Measurements from ENCODE around the gene CYP2D6.
"Not testable (repeated sequence)": the region's sequence is repeated elsewhere in the genome, so short reads cannot be mapped to it uniquely, and the experiment has no call there.

The CYP2D6 gene

GRCh38 chr22:42156598-42156997 lies 26.0 kb upstream of the CYP2D6 start:
- Histone ChIP-seq H3K4me1 (ENCODE audit: control insufficient read depth, insufficient read depth, low read length) (no peaks in the 10 kb centered on the region; the same call in 1 of the 2 replicates), H3K9ac (ENCODE audit: low read length) (no peak overlapping the region), H3K27me3 (ENCODE audit: control insufficient read depth, insufficient read depth, low read length) (no peaks in the 10 kb centered on the region), H3K27ac (ENCODE audit: low read depth, low read length) (no peak overlapping the region), H3K4me3 (ENCODE audit: low read depth, low read length) (no peak overlapping the region), H3K36me3 (ENCODE audit: control insufficient read depth, insufficient read depth, low read length) (peaks cover 15% of the 10 kb centered on the region), H3K9me3 (ENCODE audit: control insufficient read depth, insufficient read depth, low read depth, low read length) (no peaks in the 10 kb centered on the region)

GRCh38 chr22:42156121-42156520 lies 25.5 kb upstream of the CYP2D6 start:
- Histone ChIP-seq H3K9ac (ENCODE audit: low read length) (no peak overlapping the region), H3K27me3 (ENCODE audit: control insufficient read depth, insufficient read depth, low read length) (no peaks in the 10 kb centered on the region), H3K27ac (ENCODE audit: low read depth, low read length) (no peak overlapping the region), H3K4me3 (ENCODE audit: low read depth, low read length) (no peak overlapping the region), H3K36me3 (ENCODE audit: control insufficient read depth, insufficient read depth, low read length) (peaks cover 15% of the 10 kb centered on the region), H3K4me1 (ENCODE audit: control insufficient read depth, insufficient read depth, low read length) (no peaks in the 10 kb centered on the region; the same call in 1 of the 2 replicates), H3K9me3 (ENCODE audit: control insufficient read depth, insufficient read depth, low read depth, low read length) (no peaks in the 10 kb centered on the region)

- Histone ChIP-seq H3K36me3 (ENCODE audit: control insufficient read depth, insufficient read depth, low read length) (peaks cover 22% of the 10 kb centered on the region), H3K4me1 (ENCODE audit: control insufficient read depth, insufficient read depth, low read length) (no peaks in the 10 kb centered on the region), H3K9ac (ENCODE audit: low read length) (no peak overlapping the region), H3K27me3 (ENCODE audit: control insufficient read depth, insufficient read depth, low read length) (no peaks in the 10 kb centered on the region), H3K9me3 (ENCODE audit: control insufficient read depth, insufficient read depth, low read depth, low read length) (no peaks in the 10 kb centered on the region), H3K27ac (ENCODE audit: low read depth, low read length) (no peak overlapping the region), H3K4me3 (ENCODE audit: low read depth, low read length) (no peak overlapping the region)
These were observed 24.5 kb upstream of the CYP2D6 start for GRCh38 chr22:42155053-42155543.

GRCh38 chr22:42154293-42155052 lies 23.9 kb upstream of the CYP2D6 start:
- H3K36me3 ChIP-seq (ENCODE audit: control insufficient read depth, insufficient read depth, low read length), result peaks cover 22% of the 10 kb centered on the region

GRCh38 chr22:42152661-42153270 lies 22.2 kb upstream of the CYP2D6 start:
- Histone ChIP-seq H3K4me3 (ENCODE audit: low read depth, low read length) (no peak overlapping the region), H3K4me1 (ENCODE audit: control insufficient read depth, insufficient read depth, low read length) (no peaks in the 10 kb centered on the region), H3K27me3 (ENCODE audit: control insufficient read depth, insufficient read depth, low read length) (no peaks in the 10 kb centered on the region), H3K9me3 (ENCODE audit: control insufficient read depth, insufficient read depth, low read depth, low read length) (no peaks in the 10 kb centered on the region), H3K9ac (ENCODE audit: low read length) (no peak overlapping the region), H3K27ac (ENCODE audit: low read depth, low read length) (no peak overlapping the region), H3K36me3 (ENCODE audit: control insufficient read depth, insufficient read depth, low read length) (peaks cover 25% of the 10 kb centered on the region)

More at GRCh38 chr22:42154293-42155052, 23.9 kb upstream of the CYP2D6 start:
- no peak overlapping the region for H3K4me3 ChIP-seq (ENCODE audit: low read depth, low read length)
- no peaks in the 10 kb centered on the region for H3K4me1 ChIP-seq (ENCODE audit: control insufficient read depth, insufficient read depth, low read length)
- H3K27ac ChIP-seq (ENCODE audit: low read depth, low read length), result no peak overlapping the region
- no peaks in the 10 kb centered on the region for H3K9me3 ChIP-seq (ENCODE audit: control insufficient read depth, insufficient read depth, low read depth, low read length)
- H3K27me3 ChIP-seq (ENCODE audit: control insufficient read depth, insufficient read depth, low read length), result no peaks in the 10 kb centered on the region
- H3K9ac ChIP-seq (ENCODE audit: low read length), result no peak overlapping the region

DNA sequence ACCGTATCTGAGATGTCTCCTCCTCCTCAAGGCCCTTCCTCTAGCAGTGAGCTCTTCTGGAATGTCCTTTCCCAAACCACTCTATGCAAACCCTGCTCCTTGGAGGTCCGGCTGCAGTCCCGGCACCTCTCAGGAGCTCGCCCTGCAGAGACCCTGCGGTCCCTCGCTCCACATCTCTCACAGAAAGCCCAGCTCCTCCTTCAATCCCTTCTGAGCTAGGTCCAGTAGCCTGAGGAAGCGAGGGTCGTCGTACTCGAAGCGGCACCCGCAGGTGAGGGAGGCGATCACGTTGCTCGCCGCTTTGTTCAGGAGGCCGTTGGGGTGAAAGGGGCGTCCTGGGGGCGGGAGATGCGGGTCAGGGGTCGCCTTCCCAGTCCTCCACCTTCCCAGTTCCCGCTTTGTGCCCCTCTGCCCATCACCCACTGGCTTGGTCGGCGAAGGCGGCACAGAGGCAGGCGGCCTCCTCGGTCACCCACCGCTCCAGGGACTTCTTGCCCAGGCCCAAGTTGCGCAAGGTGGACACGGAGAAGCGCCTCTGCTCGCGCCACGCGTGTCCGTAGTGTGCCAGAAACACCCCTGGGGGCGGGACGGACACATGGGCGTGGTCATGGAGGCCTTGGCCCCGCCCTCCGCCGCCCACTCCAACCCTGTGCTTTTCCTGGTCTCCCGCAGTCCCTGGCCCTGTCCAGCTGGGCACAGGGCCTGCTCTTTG lies 21.5 kb upstream of the CYP2D6 start:
- Histone ChIP-seq H3K4me1 (ENCODE audit: control insufficient read depth, insufficient read depth, low read length) (no peaks in the 10 kb centered on the region), H3K36me3 (ENCODE audit: control insufficient read depth, insufficient read depth, low read length) (peaks cover 25% of the 10 kb centered on the region), H3K4me3 (ENCODE audit: low read depth, low read length) (no peak overlapping the region), H3K27me3 (ENCODE audit: control insufficient read depth, insufficient read depth, low read length) (no peaks in the 10 kb centered on the region), H3K27ac (ENCODE audit: low read depth, low read length) (no peak overlapping the region), H3K9me3 (ENCODE audit: control insufficient read depth, insufficient read depth, low read depth, low read length) (no peaks in the 10 kb centered on the region), H3K9ac (ENCODE audit: low read length) (no peak overlapping the region)

- no peak overlapping the region for H3K9ac ChIP-seq (ENCODE audit: low read length)
- no peaks in the 10 kb centered on the region for H3K9me3 ChIP-seq (ENCODE audit: control insufficient read depth, insufficient read depth, low read depth, low read length)
- no peaks in the 10 kb centered on the region for H3K27me3 ChIP-seq (ENCODE audit: control insufficient read depth, insufficient read depth, low read length)
- peaks cover 23% of the 10 kb centered on the region for H3K36me3 ChIP-seq (ENCODE audit: control insufficient read depth, insufficient read depth, low read length)
- no peak overlapping the region for H3K4me3 ChIP-seq (ENCODE audit: low read depth, low read length)
- no peak overlapping the region for H3K27ac ChIP-seq (ENCODE audit: low read depth, low read length)
- H3K4me1 ChIP-seq (ENCODE audit: control insufficient read depth, insufficient read depth, low read length), result no peaks in the 10 kb centered on the region
These were observed 20.3 kb upstream of the CYP2D6 start for GRCh38 chr22:42150727-42151590.

DNA sequence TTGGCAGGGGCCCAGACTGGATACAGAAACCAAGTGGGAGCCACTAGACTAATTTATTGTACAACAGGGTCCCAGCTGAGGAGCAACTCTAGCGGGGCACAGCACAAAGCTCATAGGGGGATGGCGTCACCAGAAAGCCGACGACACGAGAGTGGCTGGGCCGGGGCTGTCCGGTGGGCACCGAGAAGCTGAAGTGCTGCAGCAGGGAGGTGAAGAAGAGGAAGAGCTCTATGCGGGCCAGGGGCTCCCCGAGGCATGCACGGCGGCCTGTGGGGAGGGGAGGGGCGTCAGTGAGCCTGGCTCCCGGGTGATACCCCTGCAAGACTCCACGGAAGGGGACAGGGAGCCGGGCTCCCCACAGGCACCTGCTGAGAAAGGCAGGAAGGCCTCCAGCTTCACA lies 19.2 kb upstream of the CYP2D6 start:
- H3K9ac ChIP-seq (ENCODE audit: low read length); H3K27me3 ChIP-seq (ENCODE audit: control insufficient read depth, insufficient read depth, low read length); H3K4me1 ChIP-seq (ENCODE audit: control insufficient read depth, insufficient read depth, low read length); H3K27ac ChIP-seq (ENCODE audit: low read depth, low read length); H3K9me3 ChIP-seq (ENCODE audit: control insufficient read depth, insufficient read depth, low read depth, low read length); H3K4me3 ChIP-seq (ENCODE audit: low read depth, low read length): not testable (repeated sequence)
- peaks cover 16% of the 10 kb centered on the region for H3K36me3 ChIP-seq (ENCODE audit: control insufficient read depth, insufficient read depth, low read length)

- H3K9me3 ChIP-seq (ENCODE audit: control insufficient read depth, insufficient read depth, low read depth, low read length), result no peaks in the 10 kb centered on the region
- no peak overlapping the region for H3K27ac ChIP-seq (ENCODE audit: low read depth, low read length)
- H3K9ac ChIP-seq (ENCODE audit: low read length), result no peak overlapping the region
- H3K4me3 ChIP-seq (ENCODE audit: low read depth, low read length), result no peak overlapping the region
- peaks cover 9% of the 10 kb centered on the region for H3K36me3 ChIP-seq (ENCODE audit: control insufficient read depth, insufficient read depth, low read length)
- no peaks in the 10 kb centered on the region for H3K4me1 ChIP-seq (ENCODE audit: control insufficient read depth, insufficient read depth, low read length)
- no peaks in the 10 kb centered on the region for H3K27me3 ChIP-seq (ENCODE audit: control insufficient read depth, insufficient read depth, low read length)
These were observed 14.6 kb upstream of the CYP2D6 start for GRCh38 chr22:42145175-42145574.

- H3K36me3 ChIP-seq (ENCODE audit: control insufficient read depth, insufficient read depth, low read length), result peaks cover 12% of the 10 kb centered on the region
- H3K4me1 ChIP-seq (ENCODE audit: control insufficient read depth, insufficient read depth, low read length); H3K9ac ChIP-seq (ENCODE audit: low read length); H3K27ac ChIP-seq (ENCODE audit: low read depth, low read length); H3K4me3 ChIP-seq (ENCODE audit: low read depth, low read length); H3K9me3 ChIP-seq (ENCODE audit: control insufficient read depth, insufficient read depth, low read depth, low read length); H3K27me3 ChIP-seq (ENCODE audit: control insufficient read depth, insufficient read depth, low read length): not testable (repeated sequence)
These were observed 13.5 kb upstream of the CYP2D6 start for GRCh38 chr22:42143859-42144822.
